HG03060 (cell line): Measurements from ENCODE around the gene ELL2.
"Not testable (repeated sequence)": the region's sequence is repeated elsewhere in the genome, so short reads cannot be mapped to it uniquely, and the experiment has no call there.

Experiments
- ATAC-seq: cut with Tn5 transposase; IDR thresholded peaks from one replicate; pipeline ENCODE4 v1.9.1; 2021; ENCODE audit warnings: low read depth, moderate number of reproducible peaks; ENCODE audit not compliant: unreplicated experiment

Gene ELL2

GRCh38 chr5:95935553-95936100, 26.0 kb downstream of the ELL2 start:
- ATAC-seq, result no peak

GRCh38 chr5:95934207-95934804, 27.3 kb downstream of the ELL2 start:
- no peak for ATAC-seq

GRCh38 chr5:95932941-95933340, 28.7 kb downstream of the ELL2 start:
- no peak for ATAC-seq

- no peak for ATAC-seq
Observed at GRCh38 chr5:95931079-95931833, 30.4 kb downstream of the ELL2 start.

GRCh38 chr5:95930141-95930930, 31.3 kb downstream of the ELL2 start:
- ATAC-seq, result no peak

GRCh38 chr5:95928724-95929253, 32.9 kb downstream of the ELL2 start:
- no peak for ATAC-seq

- peak; percentile 48 for ATAC-seq
Observed at GRCh38 chr5:95927927-95928723, 33.5 kb downstream of the ELL2 start.

- ATAC-seq, result not testable (repeated sequence)
Observed at GRCh38 chr5:95927300-95927699, 34.4 kb downstream of the ELL2 start.

- ATAC-seq, result peak; percentile 46
Observed at GRCh38 chr5:95925939-95926338, 35.7 kb downstream of the ELL2 start.

- no peak for ATAC-seq
Observed at GRCh38 chr5:95925378-95925744, 36.3 kb downstream of the ELL2 start.

GRCh38 chr5:95924720-95925377, 36.8 kb downstream of the ELL2 start:
- no peak for ATAC-seq

GRCh38 chr5:95923918-95924544, 37.6 kb downstream of the ELL2 start:
- no peak for ATAC-seq

GRCh38 chr5:95922798-95923197, 38.9 kb downstream of the ELL2 start:
- no peak for ATAC-seq

- no peak for ATAC-seq
Observed at GRCh38 chr5:95921501-95921900, 40.1 kb downstream of the ELL2 start.

GRCh38 chr5:95920822-95921221, 40.8 kb downstream of the ELL2 start:
- ATAC-seq, result no peak

GRCh38 chr5:95919658-95920057, 42.0 kb downstream of the ELL2 start:
- no peak for ATAC-seq

GRCh38 chr5:95918421-95919006, 43.1 kb downstream of the ELL2 start:
- no peak for ATAC-seq

GRCh38 chr5:95917207-95917606, 44.4 kb downstream of the ELL2 start:
- ATAC-seq, result no peak

GRCh38 chr5:95916687-95917085, 45.0 kb downstream of the ELL2 start:
- no peak for ATAC-seq
